HEK293 (cell line): Measurements from ENCODE around the gene ALG6.

Source experiments
- CTCF ChIP-seq: fragments of 450-650 bp; formaldehyde crosslinking; IDR thresholded peaks from 2 replicates; pipeline ENCODE4 v1.5.1; 2016; ENCODE audit warnings: missing biosample characterization, missing genetic modification characterization
- ZNF10 ChIP-seq: fragments of 450-650 bp; formaldehyde crosslinking; IDR thresholded peaks from 2 replicates; pipeline ENCODE4 v1.5.1; 2017; ENCODE audit warnings: missing biosample characterization, missing genetic modification characterization
- ZNF24 ChIP-seq: fragments of 450-650 bp; formaldehyde crosslinking; IDR thresholded peaks from 2 replicates; pipeline ENCODE4 v1.5.1; 2016; ENCODE audit warnings: missing biosample characterization, missing genetic modification characterization

DNA sequence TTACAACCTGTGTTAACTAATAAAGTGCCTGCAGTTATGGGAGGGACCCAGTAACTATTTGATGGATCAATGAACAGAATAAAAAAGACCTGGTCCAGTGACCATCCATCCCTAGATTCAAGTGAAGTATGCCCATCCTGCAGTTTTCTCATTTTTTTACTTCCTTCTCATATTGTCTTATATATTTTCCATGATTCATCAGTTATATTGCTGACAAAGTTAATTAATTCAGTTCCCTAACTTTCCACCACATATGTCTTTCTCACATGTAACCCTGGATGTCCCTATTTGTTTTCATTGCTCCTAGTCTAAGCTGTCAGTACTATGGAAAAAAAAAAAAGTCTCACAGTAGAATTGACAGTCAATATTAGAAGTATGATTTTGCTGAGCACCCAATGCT is 91.3 kb downstream of the ALG6 start:
- TF ChIP-seq ZNF10 (no peak), CTCF (no peak), ZNF24 (no peak)
